ENCODE measurements around the gene MCUB. TPM values are rescaled to one million over a fixed set of nuclear protein-coding genes. Genes with fewer than 3 reads are reported as not detected.

Gene MCUB
- total RNA-seq, 1 experiment from 2014 or later, result 18.6 TPM

DNA sequence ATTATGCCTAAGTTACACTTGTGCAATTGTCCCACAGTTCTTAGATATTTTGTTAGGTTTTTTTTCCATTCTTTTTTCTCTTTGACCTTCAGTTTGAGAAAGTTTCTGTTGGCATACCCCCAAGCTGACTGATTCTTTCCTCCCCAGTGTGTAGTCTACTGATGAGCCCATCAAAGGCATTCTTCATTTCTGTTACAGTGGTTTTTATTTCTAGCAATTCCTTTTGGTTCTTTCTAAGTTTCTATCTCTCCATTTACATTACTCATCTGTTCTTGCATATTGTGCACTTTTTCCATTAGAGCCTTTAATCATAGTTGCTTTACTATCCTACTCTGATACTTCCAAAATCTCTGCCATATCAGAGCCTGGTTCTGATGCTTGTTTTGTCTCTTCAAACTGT is 111.3 kb downstream of the MCUB start:
- no peak overlapping the region for H3K27ac ChIP-seq (ENCODE audit: low read depth, low read length)
- BruUV-seq (replicated peaks), result no TSS peak
- H3K9me2 ChIP-seq (ENCODE audit: insufficient read depth), result no peaks in the 10 kb centered on the region
- TF ChIP-seq POLR2A (IDR thresholded peaks at IDR 0.05; ENCODE audit: borderline replicate concordance, extremely low read depth, insufficient read depth, insufficient read length), result no peak
- TF ChIP-seq POLR2AphosphoS5 (IDR thresholded peaks at IDR 0.05; ENCODE audit: low read depth, low read length), result no peak
- TF ChIP-seq RAD21 (IDR thresholded peaks at IDR 0.05; ENCODE audit: low read depth), result no peak
- TF ChIP-seq SRF (IDR thresholded peaks at IDR 0.05; ENCODE audit: low read depth), result no peak
- TF ChIP-seq, protein P1, sequence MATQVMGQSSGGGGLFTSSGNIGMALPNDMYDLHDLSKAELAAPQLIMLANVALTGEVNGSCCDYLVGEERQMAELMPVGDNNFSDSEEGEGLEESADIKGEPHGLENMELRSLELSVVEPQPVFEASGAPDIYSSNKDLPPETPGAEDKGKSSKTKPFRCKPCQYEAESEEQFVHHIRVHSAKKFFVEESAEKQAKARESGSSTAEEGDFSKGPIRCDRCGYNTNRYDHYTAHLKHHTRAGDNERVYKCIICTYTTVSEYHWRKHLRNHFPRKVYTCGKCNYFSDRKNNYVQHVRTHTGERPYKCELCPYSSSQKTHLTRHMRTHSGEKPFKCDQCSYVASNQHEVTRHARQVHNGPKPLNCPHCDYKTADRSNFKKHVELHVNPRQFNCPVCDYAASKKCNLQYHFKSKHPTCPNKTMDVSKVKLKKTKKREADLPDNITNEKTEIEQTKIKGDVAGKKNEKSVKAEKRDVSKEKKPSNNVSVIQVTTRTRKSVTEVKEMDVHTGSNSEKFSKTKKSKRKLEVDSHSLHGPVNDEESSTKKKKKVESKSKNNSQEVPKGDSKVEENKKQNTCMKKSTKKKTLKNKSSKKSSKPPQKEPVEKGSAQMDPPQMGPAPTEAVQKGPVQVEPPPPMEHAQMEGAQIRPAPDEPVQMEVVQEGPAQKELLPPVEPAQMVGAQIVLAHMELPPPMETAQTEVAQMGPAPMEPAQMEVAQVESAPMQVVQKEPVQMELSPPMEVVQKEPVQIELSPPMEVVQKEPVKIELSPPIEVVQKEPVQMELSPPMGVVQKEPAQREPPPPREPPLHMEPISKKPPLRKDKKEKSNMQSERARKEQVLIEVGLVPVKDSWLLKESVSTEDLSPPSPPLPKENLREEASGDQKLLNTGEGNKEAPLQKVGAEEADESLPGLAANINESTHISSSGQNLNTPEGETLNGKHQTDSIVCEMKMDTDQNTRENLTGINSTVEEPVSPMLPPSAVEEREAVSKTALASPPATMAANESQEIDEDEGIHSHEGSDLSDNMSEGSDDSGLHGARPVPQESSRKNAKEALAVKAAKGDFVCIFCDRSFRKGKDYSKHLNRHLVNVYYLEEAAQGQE (IDR thresholded peaks at IDR 0.05; ENCODE audit: low read depth), result no peak
- TF ChIP-seq ELF1 (IDR thresholded peaks at IDR 0.05; ENCODE audit: borderline replicate concordance, low read depth), result no peak
- TF ChIP-seq SP1 (IDR thresholded peaks at IDR 0.05; ENCODE audit: low read depth), result no peak
- TF ChIP-seq CBX3 (IDR thresholded peaks at IDR 0.05; ENCODE audit: low read depth), result no peak
- no peak for TF ChIP-seq YY1 (IDR thresholded peaks at IDR 0.05; ENCODE audit: extremely low read depth, insufficient replicate concordance, low read depth, low read length)
- no peak for TF ChIP-seq FOSL1 (IDR thresholded peaks at IDR 0.05; ENCODE audit: low read depth)
- no peak for TF ChIP-seq EZH2 (IDR thresholded peaks at IDR 0.05)
- no peak overlapping the region for H3K4me3 ChIP-seq (replicated peaks in 1 of 2; ENCODE audit: low read depth in 1 of 2, low read length in 2 of 2)
- no peaks in the 10 kb centered on the region for H3K36me3 ChIP-seq (ENCODE audit: control insufficient read depth in 1 of 2, insufficient read depth in 2 of 2, low read length in 2 of 2)
- no peaks in the 10 kb centered on the region for H4K20me1 ChIP-seq (ENCODE audit: insufficient read depth)
- H3K27me3 ChIP-seq (ENCODE audit: insufficient read depth, low read length), result no peaks in the 10 kb centered on the region
- CTCF ChIA-PET, result no interaction called here
- POLR2A ChIA-PET, result no interaction called here
- no peak overlapping the region for H2AFZ ChIP-seq (ENCODE audit: low read depth, low read length, poor library complexity, severe bottlenecking)
- ATAC-seq (no peak), DNase-seq (ENCODE audit: low read depth, low spot score) (no peak)
- H3K9me3 ChIP-seq (ENCODE audit: control insufficient read depth in 1 of 2, insufficient read depth in 1 of 2, low read depth in 1 of 2, low read length in 2 of 2), result peaks cover 0 to 4% of the 10 kb centered on the region in 2 experiments; a peak in 1 of 4 replicates
- no peak overlapping the region for H3K9ac ChIP-seq (ENCODE audit: low read length)
- H3K4me2 ChIP-seq (ENCODE audit: low read length), result no peak overlapping the region
- H3K79me2 ChIP-seq (ENCODE audit: insufficient read depth, low read length), result no peaks in the 10 kb centered on the region
- RAD21 ChIA-PET (ENCODE audit: low non-redundant PET in 1 of 2, low total read pairs in 2 of 2, uncharacterized antibody in 2 of 2, unreplicated experiment in 2 of 2), result no interaction called here
- intact Hi-C loops (cut with micrococcal nuclease), result no loop called here
- H3K4me1 ChIP-seq (ENCODE audit: control insufficient read depth in 1 of 2, insufficient read depth in 2 of 2, low read length in 2 of 2), result no peaks in the 10 kb centered on the region
